PC-3 (cell line): ENCODE results near the gene INA. TPM values are rescaled to one million over a fixed set of nuclear protein-coding genes. Genes with fewer than 3 reads are reported as not detected.
"Not testable (repeated sequence)": the region's sequence is repeated elsewhere in the genome, so short reads cannot be mapped to it uniquely, and the experiment has no call there.

Experiments used
- ATAC-seq: fragments of 200-7000 bp; cut with Tn5 transposase; 2 replicates; pipeline ENCODE4 v1.9.1; 2020; ENCODE audit warnings: mild to moderate bottlenecking, moderate library complexity
- BruUV-seq: library from RNA; stranded (reverse); fragments of 400-500 nt; replicated peaks from 2 replicates; lab custom pipeline; 2021; lab: Mats Ljungman, UMichigan
- CTCF ChIA-PET: fragments of 300-600 bp; sonication (Branson Sonifier 250); formaldehyde crosslinking; loops from one replicate; lab custom pipeline; 2022; ENCODE audit warnings: antibody characterized with exemption; lab: Charles Lee
- POLR2A ChIA-PET: fragments of 300-600 bp; sonication (Branson Sonifier 250); formaldehyde crosslinking; loops from one replicate; lab custom pipeline; 2022; ENCODE audit warnings: antibody characterized with exemption; ENCODE audit not compliant: unreplicated experiment; lab: Charles Lee
- DNase-seq: peaks from one replicate; pipeline ENCODE4 v3.0.0-alpha.2; 2015
- H2AFZ ChIP-seq: fragments of 300-600 bp; sonication (generic); 2 replicates; pipeline ENCODE4 v1.6.0; 2016; ENCODE audit warnings: antibody characterized with exemption, low read length
- H3F3A ChIP-seq: fragments of 300-600 bp; sonication (generic); one replicate; pipeline ENCODE4 v1.6.0; 2017; ENCODE audit warnings: antibody characterized with exemption, low read length, control low read depth, mild to moderate bottlenecking; ENCODE audit not compliant: unreplicated experiment
- H3K27ac ChIP-seq: fragments of 300-600 bp; sonication (generic); 2 replicates; pipeline ENCODE4 v1.5.1; 2016; ENCODE audit warnings: mild to moderate bottlenecking, low read length
- H3K27me3 ChIP-seq: fragments of 300-600 bp; sonication (generic); 2 replicates; pipeline ENCODE4 v1.6.1; 2016; ENCODE audit warnings: low read length, mixed read lengths
- H3K36me3 ChIP-seq: fragments of 300-600 bp; sonication (generic); 2 replicates; pipeline ENCODE4 v1.6.1; 2016; ENCODE audit warnings: low read depth, mixed run types, low read length, mixed read lengths
- H3K4me1 ChIP-seq: fragments of 300-600 bp; sonication (generic); 2 replicates; pipeline ENCODE4 v1.5.1; 2016; ENCODE audit warnings: low read length; ENCODE audit not compliant: insufficient read depth
- H3K4me2 ChIP-seq: fragments of 300-600 bp; sonication (generic); 2 replicates; pipeline ENCODE4 v1.6.0; 2016; ENCODE audit warnings: low read length
- H3K4me3 ChIP-seq: fragments of 300-600 bp; sonication (generic); 2 replicates; pipeline ENCODE4 v1.5.1; 2016; ENCODE audit warnings: mild to moderate bottlenecking, low read length, mixed read lengths
- H3K79me2 ChIP-seq: fragments of 300-600 bp; sonication (generic); 2 replicates; pipeline ENCODE4 v1.6.1; 2017; ENCODE audit warnings: low read length, mixed read lengths
- H3K9ac ChIP-seq: fragments of 300-600 bp; sonication (generic); 2 replicates; pipeline ENCODE4 v1.6.0; 2016; ENCODE audit warnings: mild to moderate bottlenecking, low read length
- H3K9me2 ChIP-seq: fragments of 300-600 bp; sonication (generic); replicated peaks from 2 replicates; pipeline ENCODE4 v1.6.1; 2016; ENCODE audit warnings: mixed run types, low read length, mixed read lengths
- H3K9me3 ChIP-seq: fragments of 300-600 bp; sonication (generic); 2 replicates; pipeline ENCODE4 v1.6.1; 2016; ENCODE audit warnings: low read length, mixed read lengths
- H4K20me1 ChIP-seq: fragments of 300-600 bp; sonication (generic); 2 replicates; pipeline ENCODE4 v1.6.1; 2016; ENCODE audit warnings: low read length, mixed read lengths
- EZH2 ChIP-seq: fragments of 300-600 bp; sonication (generic); IDR thresholded peaks from one replicate; pipeline ENCODE4 v1.6.1; 2017; ENCODE audit warnings: antibody characterized with exemption, mild to moderate bottlenecking, low read length; ENCODE audit not compliant: unreplicated experiment
- EZH2phosphoT487 ChIP-seq: fragments of 300-600 bp; sonication (generic); IDR thresholded peaks from 2 replicates; pipeline ENCODE4 v1.6.1; 2018; ENCODE audit warnings: mild to moderate bottlenecking, antibody characterized with exemption, low read length, borderline replicate concordance
- intact Hi-C: fragments of 100-400 bp; cut with micrococcal nuclease; formaldehyde crosslinking; loops from 2 replicates; pipeline ENCODE4 v1.9.0; 2023
- total RNA-seq: library from RNA; depleted of rRNA; stranded (reverse); fragments of >200 nt; gene quantifications from 2 replicates; pipeline ENCODE4 v1.2.3, GENCODE V29; 2014
- TF ChIP-seq, protein P1 (sequence below): fragments of 300-600 bp; sonication (generic); conservative IDR thresholded peaks from 2 replicates; pipeline ENCODE4 v1.5.1; 2017; ENCODE audit warnings: antibody characterized with exemption, low read depth, mild to moderate bottlenecking, low read length

INA gene
- total RNA-seq, 1 experiment from 2014 or later, result not detected

DNA sequence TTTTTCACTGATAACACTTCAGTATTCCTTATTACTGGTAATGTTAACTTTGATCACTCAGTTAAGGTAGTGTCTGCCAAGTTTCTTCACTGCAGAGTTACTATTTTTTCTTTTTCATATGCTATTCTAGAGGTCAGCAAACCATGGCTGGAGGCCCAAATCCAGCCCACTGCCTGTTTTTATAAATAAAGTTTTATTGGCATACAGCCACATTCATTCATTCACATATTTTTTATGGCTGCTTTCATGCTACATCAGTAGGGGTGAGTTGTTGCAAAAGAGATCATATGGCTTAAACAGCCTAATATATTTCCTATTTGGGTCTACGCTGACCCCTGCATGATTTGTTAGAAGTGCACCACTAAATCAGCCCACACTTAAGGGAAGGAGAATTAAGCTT is 20.3 kb upstream of the INA start:
- H3K9me2 ChIP-seq, result no peaks in the 10 kb centered on the region
- H4K20me1 ChIP-seq, result no peaks in the 10 kb centered on the region
- no peak overlapping the region for H3K4me2 ChIP-seq
- BruUV-seq, result no TSS peak
- DNase-seq, result no peak
- no peak overlapping the region for H3K9ac ChIP-seq
- intact Hi-C loops, result no loop called here
- H3K27ac ChIP-seq, result no peak overlapping the region
- H3K4me3 ChIP-seq, result no peak overlapping the region
- H2AFZ ChIP-seq, result no peak overlapping the region
- ChIA-PET POLR2A (no interaction called here), CTCF (no interaction called here)
- no peaks in the 10 kb centered on the region for H3F3A ChIP-seq
- ATAC-seq, result no peak
- no peak for TF ChIP-seq EZH2phosphoT487
- TF ChIP-seq EZH2, result no peak
- TF ChIP-seq, protein P1, sequence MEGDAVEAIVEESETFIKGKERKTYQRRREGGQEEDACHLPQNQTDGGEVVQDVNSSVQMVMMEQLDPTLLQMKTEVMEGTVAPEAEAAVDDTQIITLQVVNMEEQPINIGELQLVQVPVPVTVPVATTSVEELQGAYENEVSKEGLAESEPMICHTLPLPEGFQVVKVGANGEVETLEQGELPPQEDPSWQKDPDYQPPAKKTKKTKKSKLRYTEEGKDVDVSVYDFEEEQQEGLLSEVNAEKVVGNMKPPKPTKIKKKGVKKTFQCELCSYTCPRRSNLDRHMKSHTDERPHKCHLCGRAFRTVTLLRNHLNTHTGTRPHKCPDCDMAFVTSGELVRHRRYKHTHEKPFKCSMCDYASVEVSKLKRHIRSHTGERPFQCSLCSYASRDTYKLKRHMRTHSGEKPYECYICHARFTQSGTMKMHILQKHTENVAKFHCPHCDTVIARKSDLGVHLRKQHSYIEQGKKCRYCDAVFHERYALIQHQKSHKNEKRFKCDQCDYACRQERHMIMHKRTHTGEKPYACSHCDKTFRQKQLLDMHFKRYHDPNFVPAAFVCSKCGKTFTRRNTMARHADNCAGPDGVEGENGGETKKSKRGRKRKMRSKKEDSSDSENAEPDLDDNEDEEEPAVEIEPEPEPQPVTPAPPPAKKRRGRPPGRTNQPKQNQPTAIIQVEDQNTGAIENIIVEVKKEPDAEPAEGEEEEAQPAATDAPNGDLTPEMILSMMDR, result no peak
- H3K4me1 ChIP-seq, result peaks cover 8% of the 10 kb centered on the region
- H3K27me3 ChIP-seq, result no peaks in the 10 kb centered on the region
- H3K36me3 ChIP-seq, result no peaks in the 10 kb centered on the region
- H3K79me2 ChIP-seq, result no peaks in the 10 kb centered on the region
- no peaks in the 10 kb centered on the region for H3K9me3 ChIP-seq

DNA sequence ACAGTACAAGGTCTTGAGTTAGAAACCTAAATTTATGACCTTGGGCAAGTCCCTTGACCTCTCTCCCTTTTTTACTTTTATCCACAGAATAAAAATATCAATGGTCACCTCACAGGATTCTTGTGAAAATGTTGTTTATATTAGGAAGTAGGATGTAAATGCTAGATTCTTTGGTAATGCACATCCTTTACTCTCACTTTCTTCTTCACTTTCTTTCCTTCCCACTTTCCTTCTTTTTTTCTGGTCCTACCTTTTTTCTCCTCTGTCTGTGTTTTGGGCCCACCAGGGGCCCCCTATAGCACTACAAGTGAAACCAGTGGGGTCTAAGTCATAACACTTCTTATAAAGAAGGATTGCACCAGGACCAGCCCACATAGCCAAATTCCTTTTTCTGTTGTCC is 19.1 kb upstream of the INA start:
- Histone ChIP-seq H4K20me1 (no peaks in the 10 kb centered on the region), H3K4me1 (peaks cover 8% of the 10 kb centered on the region), H3F3A (no peaks in the 10 kb centered on the region), H3K9me3 (no peaks in the 10 kb centered on the region), H3K4me3 (no peak overlapping the region), H3K79me2 (no peaks in the 10 kb centered on the region), H3K9me2 (no peaks in the 10 kb centered on the region), H3K27ac (no peak overlapping the region), H2AFZ (no peak overlapping the region), H3K36me3 (no peaks in the 10 kb centered on the region), H3K4me2 (no peak overlapping the region), H3K9ac (no peak overlapping the region), H3K27me3 (no peaks in the 10 kb centered on the region)
- no peak for DNase-seq
- ChIA-PET CTCF (no interaction called here), POLR2A (no interaction called here)
- no TSS peak for BruUV-seq
- no peak for ATAC-seq
- TF ChIP-seq, protein P1, result no peak
- TF ChIP-seq EZH2 (no peak), EZH2phosphoT487 (no peak)
- intact Hi-C loops, result no loop called here

DNA sequence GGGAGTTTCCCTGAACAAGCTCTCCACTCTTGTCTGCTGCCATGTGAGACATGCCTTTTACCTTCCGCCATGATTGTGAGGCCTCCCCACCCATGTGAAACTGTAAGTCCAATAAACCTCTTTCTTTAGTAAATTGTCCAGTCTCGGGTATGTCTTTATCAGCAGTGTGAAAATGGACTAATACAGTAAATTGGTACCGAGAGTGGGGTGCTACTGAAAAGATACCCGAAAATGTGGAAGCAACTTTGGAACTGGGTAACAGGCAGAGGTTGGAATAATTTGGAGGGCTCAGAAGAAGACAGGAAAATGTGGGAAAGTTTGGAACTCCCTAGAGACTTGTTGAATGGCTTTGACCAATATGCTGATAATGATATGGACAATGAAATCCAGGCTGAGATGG is 18.0 kb upstream of the INA start:
- BruUV-seq, H3K4me2 ChIP-seq, H3K27ac ChIP-seq, H3K9me3 ChIP-seq, H3K4me3 ChIP-seq, H3K36me3 ChIP-seq, H3K79me2 ChIP-seq, POLR2A ChIA-PET, H2AFZ ChIP-seq, intact Hi-C loops, H4K20me1 ChIP-seq, H3K27me3 ChIP-seq, CTCF ChIA-PET, H3K9me2 ChIP-seq, H3K9ac ChIP-seq, DNase-seq, H3F3A ChIP-seq, ATAC-seq, H3K4me1 ChIP-seq: not testable (repeated sequence)
